Glutamatergic neuron (in vitro differentiated cells): Measurements from ENCODE around the gene PROK2. TPM values are rescaled to one million over a fixed set of nuclear protein-coding genes. Genes with fewer than 3 reads are reported as not detected.

Experiments
- DNase-seq: peaks from one replicate; pipeline ENCODE4 v3.0.0; 2022
- H3K27ac Mint-ChIP-seq: one replicate; pipeline ENCODE4 v1.8.0; 2020; ENCODE audit warnings: mild to moderate bottlenecking, mixed read lengths, inconsistent platforms; ENCODE audit not compliant: unreplicated experiment
- H3K27me3 Mint-ChIP-seq: one replicate; pipeline ENCODE4 v1.8.0; 2020; ENCODE audit warnings: mild to moderate bottlenecking, moderate library complexity, mixed read lengths, inconsistent platforms; ENCODE audit not compliant: unreplicated experiment
- H3K36me3 Mint-ChIP-seq: one replicate; pipeline ENCODE4 v1.8.0; 2020; ENCODE audit warnings: mild to moderate bottlenecking, mixed read lengths, inconsistent platforms; ENCODE audit not compliant: unreplicated experiment
- H3K4me1 Mint-ChIP-seq: one replicate; pipeline ENCODE4 v1.8.0; 2020; ENCODE audit warnings: mild to moderate bottlenecking, low read depth, mixed read lengths, inconsistent platforms; ENCODE audit not compliant: unreplicated experiment
- H3K4me3 Mint-ChIP-seq: one replicate; pipeline ENCODE4 v1.8.0; 2020; ENCODE audit warnings: mild to moderate bottlenecking, mixed read lengths, inconsistent platforms; ENCODE audit not compliant: unreplicated experiment
- H3K9me3 Mint-ChIP-seq: one replicate; pipeline ENCODE4 v1.8.0; 2020; ENCODE audit warnings: mild to moderate bottlenecking, moderate library complexity, mixed read lengths, inconsistent platforms; ENCODE audit not compliant: unreplicated experiment
- CTCF ChIP-seq: fragments of 200-600 bp; sonication (generic); IDR thresholded peaks from one replicate; pipeline ENCODE4 v1.5.0; 2021; ENCODE audit not compliant: partially characterized antibody, unreplicated experiment
- total RNA-seq: library from RNA; stranded (reverse); fragmentation: NEBNext Ultra II Directional; extraction: Animal tissue kit (Norgen Biotek cat#: 25700); gene quantifications from one replicate; pipeline ENCODE4 v1.2.1, GENCODE V29; 2021; ENCODE audit not compliant: unreplicated experiment

The PROK2 gene
- total RNA-seq, 1 donor from 2014 or later: not detected

DNA sequence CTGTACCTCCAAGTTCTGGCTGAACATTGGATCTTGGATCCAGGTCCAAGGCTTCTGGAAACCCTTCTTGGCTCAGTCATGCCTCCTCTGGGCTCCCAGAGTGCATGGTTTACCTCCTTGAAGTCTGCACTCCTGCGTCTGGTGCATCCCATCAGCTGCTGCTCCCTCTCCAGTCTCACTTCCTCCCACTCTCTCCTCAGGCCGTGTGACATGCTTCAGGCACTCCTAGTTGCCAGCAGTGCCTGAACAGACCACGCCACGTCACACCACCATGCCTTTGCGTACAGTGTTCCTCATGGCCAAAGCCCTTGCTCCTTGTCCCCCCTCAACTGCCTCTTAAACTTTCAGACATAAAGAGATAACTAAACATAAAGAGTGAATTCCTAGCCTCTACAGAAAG lies 25.5 kb downstream of the PROK2 start:
- no peak for TF ChIP-seq CTCF
- H3K27me3 Mint-ChIP-seq: peaks cover 11% of the 10 kb centered on the region
- H3K9me3 Mint-ChIP-seq: peaks cover 7% of the 10 kb centered on the region
- no peak for DNase-seq
- no peak overlapping the region for H3K27ac Mint-ChIP-seq
- peaks cover 2% of the 10 kb centered on the region for H3K4me1 Mint-ChIP-seq
- no peak overlapping the region for H3K4me3 Mint-ChIP-seq
- no peaks in the 10 kb centered on the region for H3K36me3 Mint-ChIP-seq

GRCh38 chr3:71758091-71758490 lies 26.9 kb downstream of the PROK2 start:
- no peaks in the 10 kb centered on the region for H3K36me3 Mint-ChIP-seq
- no peak for TF ChIP-seq CTCF
- H3K9me3 Mint-ChIP-seq: peaks cover 8% of the 10 kb centered on the region
- no peaks in the 10 kb centered on the region for H3K4me1 Mint-ChIP-seq
- DNase-seq: no peak
- H3K27me3 Mint-ChIP-seq: peaks cover 10% of the 10 kb centered on the region
- H3K4me3 Mint-ChIP-seq: no peak overlapping the region
- H3K27ac Mint-ChIP-seq: no peak overlapping the region

DNA sequence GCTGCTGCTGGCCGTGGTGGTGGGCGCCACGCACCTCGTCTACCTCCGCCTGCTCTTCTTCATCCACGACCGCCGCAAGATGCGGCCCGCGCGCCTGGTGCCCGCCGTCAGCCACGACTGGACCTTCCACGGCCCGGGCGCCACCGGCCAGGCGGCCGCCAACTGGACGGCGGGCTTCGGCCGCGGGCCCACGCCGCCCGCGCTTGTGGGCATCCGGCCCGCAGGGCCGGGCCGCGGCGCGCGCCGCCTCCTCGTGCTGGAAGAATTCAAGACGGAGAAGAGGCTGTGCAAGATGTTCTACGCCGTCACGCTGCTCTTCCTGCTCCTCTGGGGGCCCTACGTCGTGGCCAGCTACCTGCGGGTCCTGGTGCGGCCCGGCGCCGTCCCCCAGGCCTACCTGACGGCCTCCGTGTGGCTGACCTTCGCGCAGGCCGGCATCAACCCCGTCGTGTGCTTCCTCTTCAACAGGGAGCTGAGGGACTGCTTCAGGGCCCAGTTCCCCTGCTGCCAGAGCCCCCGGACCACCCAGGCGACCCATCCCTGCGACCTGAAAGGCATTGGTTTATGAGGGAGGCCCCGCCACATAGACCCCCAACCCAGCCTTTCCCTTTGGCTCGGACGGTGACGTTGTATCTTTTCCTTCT lies 30.2 kb downstream of the PROK2 start:
- no peak for TF ChIP-seq CTCF
- Mint-ChIP-seq H3K27ac (no peak overlapping the region), H3K36me3 (no peaks in the 10 kb centered on the region), H3K4me1 (peaks cover 3% of the 10 kb centered on the region), H3K9me3 (peaks cover 16% of the 10 kb centered on the region), H3K4me3 (peak overlapping the region; percentile 58), H3K27me3 (peaks cover 21% of the 10 kb centered on the region)
- no peak for DNase-seq

DNA sequence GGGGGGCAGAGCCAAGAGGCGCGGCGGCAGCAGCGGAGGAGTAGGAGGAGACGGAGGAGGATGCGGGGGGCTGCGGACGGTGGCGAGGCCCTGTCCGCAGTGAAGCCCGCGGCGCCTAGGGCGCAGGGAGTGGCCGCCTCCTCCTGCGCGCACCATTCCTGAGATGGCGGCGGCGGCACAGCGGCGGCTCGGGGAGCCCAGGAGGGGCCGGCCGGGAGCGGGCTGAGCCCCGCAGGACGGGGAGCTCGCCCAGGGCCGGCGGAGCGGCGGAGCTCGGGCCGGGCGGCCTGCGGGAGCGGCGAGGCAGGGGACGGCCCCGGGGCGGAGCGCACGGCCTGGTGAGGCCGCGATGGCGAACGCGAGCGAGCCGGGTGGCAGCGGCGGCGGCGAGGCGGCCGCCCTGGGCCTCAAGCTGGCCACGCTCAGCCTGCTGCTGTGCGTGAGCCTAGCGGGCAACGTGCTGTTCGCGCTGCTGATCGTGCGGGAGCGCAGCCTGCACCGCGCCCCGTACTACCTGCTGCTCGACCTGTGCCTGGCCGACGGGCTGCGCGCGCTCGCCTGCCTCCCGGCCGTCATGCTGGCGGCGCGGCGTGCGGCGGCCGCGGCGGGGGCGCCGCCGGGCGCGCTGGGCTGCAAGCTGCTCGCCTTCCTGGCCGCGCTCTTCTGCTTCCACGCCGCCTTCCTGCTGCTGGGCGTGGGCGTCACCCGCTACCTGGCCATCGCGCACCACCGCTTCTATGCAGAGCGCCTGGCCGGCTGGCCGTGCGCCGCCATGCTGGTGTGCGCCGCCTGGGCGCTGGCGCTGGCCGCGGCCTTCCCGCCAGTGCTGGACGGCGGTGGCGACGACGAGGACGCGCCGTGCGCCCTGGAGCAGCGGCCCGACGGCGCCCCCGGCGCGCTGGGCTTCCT lies 31.0 kb downstream of the PROK2 start, which contains the start of gene GPR27:
TSS of gene GPR27 (plus strand) at position 155 of the 909 bp plus-strand sequence. CDS start at position 350, 195 bp downstream.
- DNase-seq: peak; percentile 57
- peaks cover 12% of the 10 kb centered on the region for H3K9me3 Mint-ChIP-seq
- no peak for TF ChIP-seq CTCF
- H3K27ac Mint-ChIP-seq: no peak within 1 kb of the TSS
- peak within 1 kb of the TSS; percentile 70 for H3K4me3 Mint-ChIP-seq
- H3K27me3 Mint-ChIP-seq: peaks cover 19% of the 10 kb centered on the region
- H3K4me1 Mint-ChIP-seq: peaks cover 3% of the 10 kb centered on the region
- H3K36me3 Mint-ChIP-seq: no peaks in the 10 kb centered on the region
